Subcutaneous adipose tissue (tissue), 4 donors: Measurements from ENCODE around the gene RGS3. TPM values are rescaled to one million over a fixed set of nuclear protein-coding genes. Genes with fewer than 3 reads are reported as not detected.

Experiments
- total RNA-seq, 4 donors: library from RNA; depleted of rRNA; stranded (reverse); fragments of >200 nt; gene quantifications; one replicate each; pipeline ENCODE4 v1.1.0, GENCODE V29; 2016
- TF ChIP-seq, protein P1 (sequence below): fragments of 450-650 bp; IDR thresholded peaks from one replicate; pipeline ENCODE4 v1.5.1; 2016; ENCODE audit warnings: low read depth, mild to moderate bottlenecking, control low read depth, antibody characterized with exemption, moderate library complexity

The RGS3 gene
- total RNA-seq, 4 donors from 2014 or later, result 25.0 to 122 (median 70.9) TPM

- TF ChIP-seq, protein P1, sequence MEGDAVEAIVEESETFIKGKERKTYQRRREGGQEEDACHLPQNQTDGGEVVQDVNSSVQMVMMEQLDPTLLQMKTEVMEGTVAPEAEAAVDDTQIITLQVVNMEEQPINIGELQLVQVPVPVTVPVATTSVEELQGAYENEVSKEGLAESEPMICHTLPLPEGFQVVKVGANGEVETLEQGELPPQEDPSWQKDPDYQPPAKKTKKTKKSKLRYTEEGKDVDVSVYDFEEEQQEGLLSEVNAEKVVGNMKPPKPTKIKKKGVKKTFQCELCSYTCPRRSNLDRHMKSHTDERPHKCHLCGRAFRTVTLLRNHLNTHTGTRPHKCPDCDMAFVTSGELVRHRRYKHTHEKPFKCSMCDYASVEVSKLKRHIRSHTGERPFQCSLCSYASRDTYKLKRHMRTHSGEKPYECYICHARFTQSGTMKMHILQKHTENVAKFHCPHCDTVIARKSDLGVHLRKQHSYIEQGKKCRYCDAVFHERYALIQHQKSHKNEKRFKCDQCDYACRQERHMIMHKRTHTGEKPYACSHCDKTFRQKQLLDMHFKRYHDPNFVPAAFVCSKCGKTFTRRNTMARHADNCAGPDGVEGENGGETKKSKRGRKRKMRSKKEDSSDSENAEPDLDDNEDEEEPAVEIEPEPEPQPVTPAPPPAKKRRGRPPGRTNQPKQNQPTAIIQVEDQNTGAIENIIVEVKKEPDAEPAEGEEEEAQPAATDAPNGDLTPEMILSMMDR, result no peak
Measured at GRCh38 chr9:113600023-113600823, 136.7 kb downstream of the RGS3 start.

GRCh38 chr9:113600871-113601614, 137.5 kb downstream of the RGS3 start:
- TF ChIP-seq, protein P1, result no peak

- TF ChIP-seq, protein P1, result no peak
Measured at GRCh38 chr9:113601656-113602055, 138.1 kb downstream of the RGS3 start.

- TF ChIP-seq, protein P1, result no peak
Measured at GRCh38 chr9:113602126-113603047, 138.9 kb downstream of the RGS3 start.

GRCh38 chr9:113603048-113603375, 139.5 kb downstream of the RGS3 start:
- TF ChIP-seq, protein P1, result no peak

GRCh38 chr9:113603773-113604172, 140.2 kb downstream of the RGS3 start:
- TF ChIP-seq, protein P1, result no peak
